ENCODE results near the gene GHRHR.

Gene GHRHR

GRCh38 chr7:31017032-31017675 lies 53.4 kb downstream of the GHRHR start:
- Histone ChIP-seq H3K4me2 (ENCODE audit: insufficient read depth, low read length) (no peak overlapping the region), H3K4me1 (ENCODE audit: insufficient read depth, low read length) (no peaks in the 10 kb centered on the region), H3K9ac (ENCODE audit: low read depth, low read length) (no peak overlapping the region), H3K79me2 (ENCODE audit: insufficient read depth, low read length) (no peaks in the 10 kb centered on the region), H4K20me1 (ENCODE audit: insufficient read depth, low read length) (peaks cover 3% of the 10 kb centered on the region), H3K9me3 (ENCODE audit: insufficient read depth, low read length, severe bottlenecking) (no peaks in the 10 kb centered on the region), H3K4me3 (ENCODE audit: low read depth in 1 of 2, low read length in 2 of 2) (no peak overlapping the region), H3K36me3 (ENCODE audit: insufficient read depth, low read length) (no peaks in the 10 kb centered on the region), H3K27ac (ENCODE audit: low read length) (no peak overlapping the region), H2AFZ (ENCODE audit: low read depth, low read length) (no peak overlapping the region), H3K27me3 (ENCODE audit: insufficient read depth, low read length, poor library complexity) (peaks cover 15% of the 10 kb centered on the region)
- ATAC-seq (ENCODE audit: insufficient read depth, low read depth) (no peak), DNase-seq (no peak)
- TF ChIP-seq CTCF (IDR thresholded peaks at IDR 0.05; ENCODE audit: borderline replicate concordance, extremely low read depth, low read length, poor library complexity, severe bottlenecking) = no peak
- TF ChIP-seq EZH2 (IDR thresholded peaks at IDR 0.05; ENCODE audit: borderline replicate concordance, low read depth, low read length, severe bottlenecking) = no peak

- Histone ChIP-seq H3K27ac (ENCODE audit: low read length) (no peak overlapping the region), H2AFZ (ENCODE audit: low read depth, low read length) (no peak overlapping the region), H3K4me3 (ENCODE audit: low read depth in 1 of 2, low read length in 2 of 2) (no peak overlapping the region), H3K9me3 (ENCODE audit: insufficient read depth, low read length, severe bottlenecking) (no peaks in the 10 kb centered on the region), H3K4me2 (ENCODE audit: insufficient read depth, low read length) (no peak overlapping the region), H3K36me3 (ENCODE audit: insufficient read depth, low read length) (no peaks in the 10 kb centered on the region), H4K20me1 (ENCODE audit: insufficient read depth, low read length) (peaks cover 3% of the 10 kb centered on the region), H3K27me3 (ENCODE audit: insufficient read depth, low read length, poor library complexity) (peaks cover 15% of the 10 kb centered on the region), H3K4me1 (ENCODE audit: insufficient read depth, low read length) (no peaks in the 10 kb centered on the region), H3K79me2 (ENCODE audit: insufficient read depth, low read length) (no peaks in the 10 kb centered on the region), H3K9ac (ENCODE audit: low read depth, low read length) (no peak overlapping the region)
- DNase-seq = no peak
- TF ChIP-seq EZH2 (IDR thresholded peaks at IDR 0.05; ENCODE audit: borderline replicate concordance, low read depth, low read length, severe bottlenecking) = no peak
- no peak for TF ChIP-seq CTCF (IDR thresholded peaks at IDR 0.05; ENCODE audit: borderline replicate concordance, extremely low read depth, low read length, poor library complexity, severe bottlenecking)
- no peak for ATAC-seq (ENCODE audit: insufficient read depth, low read depth)
Measured at GRCh38 chr7:31017721-31018120, 54.0 kb downstream of the GHRHR start.

- no peak for ATAC-seq (ENCODE audit: insufficient read depth, low read depth)
- no peak for DNase-seq
- H3K4me2 ChIP-seq (ENCODE audit: insufficient read depth, low read length) = no peak overlapping the region
- peaks cover 15% of the 10 kb centered on the region for H3K27me3 ChIP-seq (ENCODE audit: insufficient read depth, low read length, poor library complexity)
- peaks cover 7% of the 10 kb centered on the region; the same call in 1 of the 2 replicates for H3K4me1 ChIP-seq (ENCODE audit: insufficient read depth, low read length)
- H3K9me3 ChIP-seq (ENCODE audit: insufficient read depth, low read length, severe bottlenecking) = no peaks in the 10 kb centered on the region
- no peak overlapping the region for H3K27ac ChIP-seq (ENCODE audit: low read length)
- H3K36me3 ChIP-seq (ENCODE audit: insufficient read depth, low read length) = no peaks in the 10 kb centered on the region
- no peak overlapping the region for H3K9ac ChIP-seq (ENCODE audit: low read depth, low read length)
- no peak for TF ChIP-seq CTCF (IDR thresholded peaks at IDR 0.05; ENCODE audit: borderline replicate concordance, extremely low read depth, low read length, poor library complexity, severe bottlenecking)
- TF ChIP-seq EZH2 (IDR thresholded peaks at IDR 0.05; ENCODE audit: borderline replicate concordance, low read depth, low read length, severe bottlenecking) = no peak
- no peak overlapping the region for H2AFZ ChIP-seq (ENCODE audit: low read depth, low read length)
- no peaks in the 10 kb centered on the region for H3K79me2 ChIP-seq (ENCODE audit: insufficient read depth, low read length)
- peaks cover 3% of the 10 kb centered on the region for H4K20me1 ChIP-seq (ENCODE audit: insufficient read depth, low read length)
- H3K4me3 ChIP-seq (ENCODE audit: low read depth in 1 of 2, low read length in 2 of 2) = no peak overlapping the region
Measured at GRCh38 chr7:31019509-31019908, 55.8 kb downstream of the GHRHR start.
